Glutamatergic neuron (in vitro differentiated cells): ENCODE measurements around the gene FBXO28. TPM values are rescaled to one million over a fixed set of nuclear protein-coding genes. Genes with fewer than 3 reads are reported as not detected.

Source experiments
- DNase-seq: peaks from one replicate; pipeline ENCODE4 v3.0.0; 2022
- H3K27ac Mint-ChIP-seq: one replicate; pipeline ENCODE4 v1.8.0; 2020; ENCODE audit warnings: mild to moderate bottlenecking, mixed read lengths, inconsistent platforms; ENCODE audit not compliant: unreplicated experiment
- H3K27me3 Mint-ChIP-seq: one replicate; pipeline ENCODE4 v1.8.0; 2020; ENCODE audit warnings: mild to moderate bottlenecking, moderate library complexity, mixed read lengths, inconsistent platforms; ENCODE audit not compliant: unreplicated experiment
- H3K36me3 Mint-ChIP-seq: one replicate; pipeline ENCODE4 v1.8.0; 2020; ENCODE audit warnings: mild to moderate bottlenecking, mixed read lengths, inconsistent platforms; ENCODE audit not compliant: unreplicated experiment
- H3K4me1 Mint-ChIP-seq: one replicate; pipeline ENCODE4 v1.8.0; 2020; ENCODE audit warnings: mild to moderate bottlenecking, low read depth, mixed read lengths, inconsistent platforms; ENCODE audit not compliant: unreplicated experiment
- H3K4me3 Mint-ChIP-seq: one replicate; pipeline ENCODE4 v1.8.0; 2020; ENCODE audit warnings: mild to moderate bottlenecking, mixed read lengths, inconsistent platforms; ENCODE audit not compliant: unreplicated experiment
- H3K9me3 Mint-ChIP-seq: one replicate; pipeline ENCODE4 v1.8.0; 2020; ENCODE audit warnings: mild to moderate bottlenecking, moderate library complexity, mixed read lengths, inconsistent platforms; ENCODE audit not compliant: unreplicated experiment
- total RNA-seq: library from RNA; stranded (reverse); fragmentation: NEBNext Ultra II Directional; extraction: Animal tissue kit (Norgen Biotek cat#: 25700); gene quantifications from one replicate; pipeline ENCODE4 v1.2.1, GENCODE V29; 2021; ENCODE audit not compliant: unreplicated experiment
- TF ChIP-seq, protein P1 (sequence below): fragments of 200-600 bp; sonication (generic); IDR thresholded peaks from one replicate; pipeline ENCODE4 v1.5.0; 2021; ENCODE audit not compliant: partially characterized antibody, unreplicated experiment

The FBXO28 gene
- total RNA-seq, 1 donor from 2014 or later = 29.4 TPM

DNA sequence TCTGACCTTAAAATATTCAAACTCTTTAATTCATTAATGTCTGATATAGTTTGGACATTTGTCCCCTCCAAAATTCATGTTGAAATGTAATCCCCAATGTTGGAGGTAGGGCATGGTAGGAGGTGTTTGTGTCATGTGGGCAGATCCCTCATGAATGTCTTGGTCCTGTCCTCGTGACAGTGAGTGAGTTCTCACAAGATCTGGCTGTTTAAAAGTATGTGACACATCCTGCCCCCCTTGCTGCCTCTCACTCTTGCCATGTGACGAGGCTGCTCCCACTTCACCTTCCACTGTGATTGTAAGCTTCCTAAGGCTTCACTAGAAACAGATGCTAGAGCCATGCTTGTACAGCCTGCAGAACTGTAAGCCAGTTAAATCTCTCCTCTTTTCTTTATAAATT lies 21.3 kb upstream of the FBXO28 start:
- Mint-ChIP-seq H3K9me3 (no peaks in the 10 kb centered on the region), H3K4me3 (no peak overlapping the region), H3K4me1 (no peaks in the 10 kb centered on the region), H3K27me3 (peaks cover 2% of the 10 kb centered on the region), H3K27ac (no peak overlapping the region), H3K36me3 (no peaks in the 10 kb centered on the region)
- TF ChIP-seq, protein P1, sequence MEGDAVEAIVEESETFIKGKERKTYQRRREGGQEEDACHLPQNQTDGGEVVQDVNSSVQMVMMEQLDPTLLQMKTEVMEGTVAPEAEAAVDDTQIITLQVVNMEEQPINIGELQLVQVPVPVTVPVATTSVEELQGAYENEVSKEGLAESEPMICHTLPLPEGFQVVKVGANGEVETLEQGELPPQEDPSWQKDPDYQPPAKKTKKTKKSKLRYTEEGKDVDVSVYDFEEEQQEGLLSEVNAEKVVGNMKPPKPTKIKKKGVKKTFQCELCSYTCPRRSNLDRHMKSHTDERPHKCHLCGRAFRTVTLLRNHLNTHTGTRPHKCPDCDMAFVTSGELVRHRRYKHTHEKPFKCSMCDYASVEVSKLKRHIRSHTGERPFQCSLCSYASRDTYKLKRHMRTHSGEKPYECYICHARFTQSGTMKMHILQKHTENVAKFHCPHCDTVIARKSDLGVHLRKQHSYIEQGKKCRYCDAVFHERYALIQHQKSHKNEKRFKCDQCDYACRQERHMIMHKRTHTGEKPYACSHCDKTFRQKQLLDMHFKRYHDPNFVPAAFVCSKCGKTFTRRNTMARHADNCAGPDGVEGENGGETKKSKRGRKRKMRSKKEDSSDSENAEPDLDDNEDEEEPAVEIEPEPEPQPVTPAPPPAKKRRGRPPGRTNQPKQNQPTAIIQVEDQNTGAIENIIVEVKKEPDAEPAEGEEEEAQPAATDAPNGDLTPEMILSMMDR = no peak
- DNase-seq = no peak

DNA sequence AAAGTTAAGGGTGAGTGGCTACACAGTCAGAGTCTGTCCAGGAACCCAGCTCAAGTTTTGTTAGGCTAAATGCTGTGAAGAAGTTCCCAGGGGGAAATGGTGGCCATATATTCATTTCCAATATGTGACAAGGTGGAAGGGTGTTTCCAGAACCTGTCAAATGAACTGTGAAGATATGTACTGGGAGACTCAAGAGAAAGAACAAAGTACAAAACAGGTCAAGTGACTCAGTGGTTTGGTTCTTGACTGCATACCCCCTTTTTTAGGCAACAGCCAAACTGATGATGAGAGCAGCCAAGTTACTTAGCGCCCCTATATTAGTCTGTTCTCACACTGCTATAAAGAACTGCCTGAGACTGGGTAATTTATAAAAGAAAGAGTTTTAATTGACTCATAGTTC lies 18.6 kb upstream of the FBXO28 start:
- TF ChIP-seq, protein P1 = no peak
- H3K27me3 Mint-ChIP-seq = peaks cover 4% of the 10 kb centered on the region
- no peaks in the 10 kb centered on the region for H3K4me1 Mint-ChIP-seq
- H3K27ac Mint-ChIP-seq = no peak overlapping the region
- H3K4me3 Mint-ChIP-seq = no peak overlapping the region
- DNase-seq = no peak
- peaks cover 9% of the 10 kb centered on the region for H3K36me3 Mint-ChIP-seq
- H3K9me3 Mint-ChIP-seq = peaks cover 6% of the 10 kb centered on the region

- Mint-ChIP-seq H3K27ac (no peak overlapping the region), H3K36me3 (peaks cover 9% of the 10 kb centered on the region), H3K4me3 (no peak overlapping the region), H3K4me1 (no peaks in the 10 kb centered on the region), H3K27me3 (peaks cover 4% of the 10 kb centered on the region), H3K9me3 (peaks cover 6% of the 10 kb centered on the region)
- no peak for DNase-seq
- TF ChIP-seq, protein P1 = no peak
These were observed 18.0 kb upstream of the FBXO28 start for GRCh38 chr1:224095867-224096266.

- no peak overlapping the region for H3K27ac Mint-ChIP-seq
- H3K9me3 Mint-ChIP-seq = peaks cover 6% of the 10 kb centered on the region
- no peak overlapping the region for H3K4me3 Mint-ChIP-seq
- H3K36me3 Mint-ChIP-seq = peaks cover 9% of the 10 kb centered on the region
- TF ChIP-seq, protein P1 = no peak
- H3K27me3 Mint-ChIP-seq = peaks cover 4% of the 10 kb centered on the region
- DNase-seq = no peak
- no peaks in the 10 kb centered on the region for H3K4me1 Mint-ChIP-seq
These were observed 17.1 kb upstream of the FBXO28 start for GRCh38 chr1:224096773-224097172.

DNA sequence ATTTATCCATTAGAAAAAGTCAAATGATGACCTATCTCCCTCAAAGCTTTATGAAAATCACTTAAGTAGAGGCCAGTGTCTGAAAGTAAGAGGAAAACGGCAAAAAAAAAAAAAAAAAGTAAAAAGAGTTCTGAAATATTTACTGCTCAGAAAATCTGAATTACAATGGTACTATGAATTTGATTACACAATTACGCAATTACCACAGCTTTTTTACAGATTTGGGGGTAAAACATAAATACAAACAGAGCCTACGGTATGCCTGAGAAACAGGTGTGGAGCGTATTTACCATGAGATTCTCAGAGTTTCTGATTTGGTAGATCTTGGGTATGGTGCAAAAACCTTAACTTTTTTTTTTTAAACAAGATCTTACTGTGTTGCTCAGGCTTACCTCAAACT lies 15.9 kb upstream of the FBXO28 start:
- TF ChIP-seq, protein P1 = no peak
- no peak for DNase-seq
- Mint-ChIP-seq H3K27ac (no peak overlapping the region), H3K4me3 (no peak overlapping the region), H3K36me3 (peaks cover 9% of the 10 kb centered on the region), H3K27me3 (peaks cover 4% of the 10 kb centered on the region), H3K4me1 (no peaks in the 10 kb centered on the region), H3K9me3 (peaks cover 6% of the 10 kb centered on the region)
